Activated effector memory CD4-positive, alpha-beta T cell treated with anti-CD3 and anti-CD28 coated beads, Interleukin-2, amount 50 U/mL, for 16 hours (primary cell): ENCODE measurements around the gene PDIA4.
A peak's percentile ranks its signal among the peaks of the same experiment; 100 is the strongest.
"Not testable (repeated sequence)": the region's sequence is repeated elsewhere in the genome, so short reads cannot be mapped to it uniquely, and the experiment has no call there.

Experiments
- DNase-seq: peaks from one replicate; pipeline ENCODE4 v3.0.0-alpha.2; 2020

The PDIA4 gene

GRCh38 chr7:149030439-149030838, 2.1 kb upstream of the PDIA4 start:
- DNase-seq = not testable (repeated sequence)

GRCh38 chr7:149027611-149028345, 527 bp downstream of the PDIA4 start:
- no peak for DNase-seq

GRCh38 chr7:149027055-149027454, 1.2 kb downstream of the PDIA4 start:
- no peak for DNase-seq

GRCh38 chr7:149023662-149024061, 4.6 kb downstream of the PDIA4 start:
- DNase-seq = no peak

GRCh38 chr7:149022756-149023360, 5.4 kb downstream of the PDIA4 start:
- no peak for DNase-seq

GRCh38 chr7:149021725-149022062, 6.6 kb downstream of the PDIA4 start:
- DNase-seq = no peak

GRCh38 chr7:149020483-149020882, 7.8 kb downstream of the PDIA4 start:
- no peak for DNase-seq

- DNase-seq = no peak
Observed at GRCh38 chr7:149016876-149017275, 11.4 kb downstream of the PDIA4 start.

- DNase-seq = no peak
Observed at GRCh38 chr7:149014309-149014708, 14.0 kb downstream of the PDIA4 start.

GRCh38 chr7:149013876-149014275, 14.4 kb downstream of the PDIA4 start:
- no peak for DNase-seq

GRCh38 chr7:149012730-149013129, 15.6 kb downstream of the PDIA4 start:
- DNase-seq = not testable (repeated sequence)

- DNase-seq = no peak
Observed at GRCh38 chr7:149011491-149011890, 16.8 kb downstream of the PDIA4 start.

- no peak for DNase-seq
Observed at GRCh38 chr7:149010451-149010850, 17.9 kb downstream of the PDIA4 start.

GRCh38 chr7:149009527-149009926, 18.8 kb downstream of the PDIA4 start:
- DNase-seq = no peak

GRCh38 chr7:149007611-149008010, 20.7 kb downstream of the PDIA4 start:
- no peak for DNase-seq

GRCh38 chr7:149007146-149007545, 21.2 kb downstream of the PDIA4 start:
- DNase-seq = no peak

GRCh38 chr7:149006345-149006725, 22.0 kb downstream of the PDIA4 start:
- no peak for DNase-seq

GRCh38 chr7:149005427-149006344, 22.6 kb downstream of the PDIA4 start:
- peak; percentile 94 for DNase-seq

- DNase-seq = no peak
Observed at GRCh38 chr7:149004405-149005370, 23.6 kb downstream of the PDIA4 start.

GRCh38 chr7:149003560-149004305, 24.6 kb downstream of the PDIA4 start:
- no peak for DNase-seq

GRCh38 chr7:149003018-149003417, 25.3 kb downstream of the PDIA4 start:
- DNase-seq = no peak

GRCh38 chr7:149002604-149003003, 25.7 kb downstream of the PDIA4 start:
- DNase-seq = no peak
